ENCODE data around the gene TRAPPC14.
A peak's percentile ranks its signal among the peaks of the same experiment; 100 is the strongest.

TRAPPC14 gene

GRCh38 chr7:100177045-100178001 is 18.8 kb upstream of the TRAPPC14 start, which contains the start of the genes GPC2 and STAG3 (continued):
- TF ChIP-seq ZNF449 (tag by site-specific recombination; IDR thresholded peaks at IDR 0.05) (no peak), ZNF302 (tag by site-specific recombination; IDR thresholded peaks at IDR 0.05; ENCODE audit: low read depth) (no peak), OSR2 (tag by site-specific recombination; IDR thresholded peaks at IDR 0.05) (no peak), TSHZ1 (tag by site-specific recombination; IDR thresholded peaks at IDR 0.05; ENCODE audit: borderline replicate concordance) (no peak), ZNF629 (tag by site-specific recombination; IDR thresholded peaks at IDR 0.05) (no peak), ZBTB8A (tag by site-specific recombination; IDR thresholded peaks at IDR 0.05) (0 out of 2 replicates have a peak, but pooled peaks have one; percentile 17), ZNF174 (tag by site-specific recombination; IDR thresholded peaks at IDR 0.05) (no peak), INSM2 (tag by site-specific recombination; IDR thresholded peaks at IDR 0.05) (no peak), ZFP3 (tag by site-specific recombination; IDR thresholded peaks at IDR 0.05; ENCODE audit: low read depth) (no peak), GLI2 (tag by site-specific recombination; IDR thresholded peaks at IDR 0.05; ENCODE audit: borderline replicate concordance, low read depth) (no peak), ZNF2 (tag by site-specific recombination; IDR thresholded peaks at IDR 0.05) (no peak), ZNF155 (tag by site-specific recombination; IDR thresholded peaks at IDR 0.05) (no peak), ZNF274 (IDR thresholded peaks at IDR 0.05; ENCODE audit: low read length) (no peak), ZNF274 (tag by site-specific recombination; IDR thresholded peaks at IDR 0.05; ENCODE audit: borderline replicate concordance) (no peak), ZNF701 (tag by site-specific recombination; IDR thresholded peaks at IDR 0.05) (no peak), ZNF544 (tag by site-specific recombination; IDR thresholded peaks at IDR 0.05) (no peak), ZBTB11 (tag by site-specific recombination; conservative IDR thresholded peaks at IDR 0.05; ENCODE audit: low read depth) (no peak), ZBTB1 (tag by site-specific recombination; IDR thresholded peaks at IDR 0.05) (no peak), SP3 (tag by site-specific recombination; IDR thresholded peaks at IDR 0.05) (peak; percentile 78), ZFP69B (tag by site-specific recombination; IDR thresholded peaks at IDR 0.05) (peak; percentile 92), ZSCAN23 (tag by site-specific recombination; IDR thresholded peaks at IDR 0.05) (no peak), TRIM28 (IDR thresholded peaks at IDR 0.05; ENCODE audit: borderline replicate concordance, low read length) (no peak), ZBTB20 (tag by site-specific recombination; IDR thresholded peaks at IDR 0.05) (peak; percentile 85), ZBTB26 (tag by site-specific recombination; optimal IDR thresholded peaks at IDR 0.05) (peak; percentile 37), ZNF561 (tag by site-specific recombination; IDR thresholded peaks at IDR 0.05; ENCODE audit: borderline replicate concordance) (no peak), ZNF639 (tag by site-specific recombination; IDR thresholded peaks at IDR 0.05) (no peak), SP2 (tag by site-specific recombination; IDR thresholded peaks at IDR 0.05) (peak; percentile 93)

All from HEK293 (cell line).